Left kidney (tissue), 2 donors: Measurements from ENCODE around the gene ACTR3C. TPM values are rescaled to one million over a fixed set of nuclear protein-coding genes. Genes with fewer than 3 reads are reported as not detected.
"Not testable (repeated sequence)": the region's sequence is repeated elsewhere in the genome, so short reads cannot be mapped to it uniquely, and the experiment has no call there.

Experiments used
- DNase-seq: peaks from one replicate; pipeline ENCODE4 v3.0.0-alpha.2; 2013
- polyA plus RNA-seq: library from polyadenylated mRNA; unstranded; fragments of 120-200 nt; gene quantifications from one replicate; pipeline ENCODE4 v1.2.1, GENCODE V29; 2013; ENCODE audit not compliant: insufficient read length

The ACTR3C gene
- polyA plus RNA-seq, 1 donor: 9.7 TPM

DNA sequence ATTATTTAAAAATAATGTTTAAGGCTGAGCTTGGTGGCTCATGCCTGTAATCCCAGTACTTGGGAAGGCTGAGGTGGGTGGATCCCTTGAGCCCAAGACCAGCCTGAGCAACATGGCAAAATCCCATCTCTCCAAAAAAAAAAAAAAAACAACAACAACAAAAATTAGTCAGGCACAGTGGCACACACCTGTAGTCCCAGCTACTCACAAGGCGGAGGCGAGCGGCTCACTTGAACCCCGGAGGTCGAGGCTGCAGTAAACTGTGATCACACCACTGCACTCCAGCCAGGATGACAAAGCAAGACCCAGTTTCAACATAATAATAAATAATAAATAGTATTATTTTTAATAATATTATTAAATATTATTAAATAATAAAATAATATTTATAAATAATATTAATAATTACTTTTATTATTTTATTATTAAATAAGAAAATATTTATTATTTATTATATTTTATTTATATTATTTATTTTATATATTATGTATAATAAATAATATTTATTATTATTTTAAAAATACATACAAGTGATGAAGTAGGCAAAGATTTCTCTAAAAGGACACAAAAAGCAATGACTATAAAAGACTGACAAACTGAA, 8.6 kb downstream of the ACTR3C start:
- no peak for DNase-seq

DNA sequence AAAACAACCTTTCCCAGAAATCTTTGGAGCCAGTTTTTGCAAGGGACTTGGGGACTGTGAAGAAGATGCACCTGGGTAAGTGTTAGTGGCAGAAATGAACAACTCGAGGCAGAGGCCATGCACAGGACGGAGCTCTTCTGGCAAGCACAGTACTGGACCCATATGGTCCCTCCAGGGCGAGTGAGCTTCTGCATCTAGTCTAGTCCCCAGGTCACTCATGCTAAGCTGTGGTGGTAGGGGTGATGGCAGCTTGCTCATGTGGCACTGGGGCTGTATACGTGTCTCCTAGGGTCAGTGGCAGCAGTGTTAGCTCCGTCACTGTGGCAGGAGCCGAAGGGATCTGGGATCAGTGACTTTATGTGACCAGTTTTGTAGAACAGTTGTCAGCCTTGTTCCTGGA, 9.5 kb downstream of the ACTR3C start:
- DNase-seq: no peak

DNA sequence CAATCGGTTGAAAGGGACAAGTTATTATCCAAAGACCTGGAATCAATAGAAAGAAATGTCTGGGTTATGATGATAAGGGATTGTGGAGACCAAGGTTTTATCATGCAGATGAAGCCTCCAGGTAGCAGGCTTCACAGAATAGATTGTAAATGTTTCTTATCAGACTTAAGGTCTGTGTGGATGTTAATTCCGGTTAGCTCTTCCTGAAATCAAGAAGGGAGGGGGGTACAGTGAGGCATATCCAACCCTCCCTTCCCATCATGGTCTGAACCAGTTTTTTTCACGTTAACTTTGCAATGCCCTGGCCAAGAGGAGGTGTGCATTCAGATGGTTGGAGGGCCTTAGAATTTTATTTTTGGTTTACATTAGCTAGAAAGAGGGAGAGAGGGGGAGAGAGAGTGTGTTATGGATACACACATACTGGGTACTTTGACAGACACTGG, 10.0 kb downstream of the ACTR3C start:
- DNase-seq: no peak

DNA sequence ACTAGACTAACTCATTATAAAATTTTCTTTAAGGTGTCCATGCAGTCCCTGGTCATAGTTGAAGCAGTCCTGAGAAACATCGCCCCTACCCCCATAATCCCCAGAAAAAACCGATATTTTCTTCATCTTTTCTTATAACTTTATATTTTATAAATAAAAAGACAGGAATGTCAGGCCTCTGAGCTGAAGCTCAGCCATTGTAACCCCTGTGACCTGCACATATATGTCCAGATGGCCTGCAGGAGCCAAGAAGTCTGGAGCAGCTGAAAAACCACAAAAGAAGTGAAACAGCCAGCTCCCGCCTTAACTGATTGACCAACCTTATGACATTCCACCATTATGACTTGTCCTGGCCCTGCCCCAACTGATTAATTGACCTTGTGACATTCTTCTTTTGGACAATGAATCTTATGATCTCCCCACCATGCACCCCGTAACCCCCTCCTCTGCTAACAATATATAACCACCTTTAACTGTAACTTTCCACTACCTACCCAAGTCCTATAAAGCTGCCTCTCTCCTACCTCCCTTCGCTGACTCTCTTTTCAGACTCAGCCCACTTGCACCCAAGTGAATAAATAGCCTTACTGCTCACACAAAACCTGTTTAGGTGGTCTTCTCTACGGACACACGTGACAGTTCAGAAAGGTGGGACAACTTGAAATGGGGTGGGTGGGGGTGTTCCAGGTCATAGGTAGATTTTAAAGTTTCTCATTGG, 10.5 kb downstream of the ACTR3C start:
- not testable (repeated sequence) for DNase-seq

DNA sequence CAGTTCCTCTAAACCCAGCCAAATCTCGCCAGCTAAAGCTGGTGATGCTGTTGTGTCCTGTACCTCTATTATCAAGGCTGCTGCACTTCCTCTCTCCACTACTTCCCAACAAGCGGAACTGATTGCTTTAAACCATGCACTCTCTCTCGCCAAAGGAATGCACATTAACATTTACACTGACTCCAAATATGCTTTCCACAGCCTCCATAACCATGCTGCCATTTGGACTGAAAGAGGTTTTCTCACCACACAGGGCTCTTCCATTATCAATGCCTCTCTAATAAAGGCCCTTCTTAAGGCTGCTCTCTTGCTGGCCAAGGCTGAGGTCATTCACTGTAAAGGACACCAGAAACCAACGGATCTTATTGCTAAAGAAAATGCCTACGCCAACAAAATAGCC, 11.6 kb downstream of the ACTR3C start:
- no peak for DNase-seq

DNA sequence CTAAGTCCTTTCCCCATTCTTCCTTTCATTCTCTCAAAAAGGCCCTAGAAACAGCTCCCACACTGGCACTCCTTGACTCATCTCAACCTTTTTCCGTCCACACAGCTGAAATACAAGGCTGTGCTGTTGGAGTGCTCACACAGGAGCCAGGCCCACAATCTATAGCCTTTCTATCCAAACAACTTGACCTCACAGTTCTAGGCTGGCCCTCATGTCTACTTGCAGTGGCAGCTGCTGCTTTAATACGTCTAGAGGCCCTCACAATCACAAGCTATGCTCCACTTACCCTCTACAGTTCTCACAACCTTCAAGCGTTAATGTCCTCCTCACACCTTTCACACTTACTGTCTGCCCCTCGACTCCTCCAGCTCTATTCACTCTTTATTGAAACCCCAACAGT, 12.2 kb downstream of the ACTR3C start:
- no peak for DNase-seq

DNA sequence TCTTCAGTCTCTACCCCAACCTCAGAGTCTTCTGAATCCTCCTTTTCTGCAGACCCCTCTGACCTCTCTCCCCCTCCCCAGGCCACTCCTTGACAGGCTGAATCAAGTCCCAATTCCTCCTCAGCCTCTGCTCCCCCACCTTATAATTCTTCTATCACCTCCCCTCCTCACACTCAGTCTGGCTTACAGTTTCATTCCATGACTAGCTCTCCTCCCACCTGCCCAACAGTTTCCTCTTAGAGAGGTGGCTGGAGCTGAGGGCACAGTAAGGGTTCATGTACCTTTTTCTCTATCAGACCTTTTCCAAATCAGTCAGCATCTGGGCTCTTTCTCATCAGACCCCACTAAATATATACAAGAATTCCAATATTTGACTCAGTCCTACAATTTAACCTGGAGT, 14.8 kb downstream of the ACTR3C start:
- no peak for DNase-seq

DNA sequence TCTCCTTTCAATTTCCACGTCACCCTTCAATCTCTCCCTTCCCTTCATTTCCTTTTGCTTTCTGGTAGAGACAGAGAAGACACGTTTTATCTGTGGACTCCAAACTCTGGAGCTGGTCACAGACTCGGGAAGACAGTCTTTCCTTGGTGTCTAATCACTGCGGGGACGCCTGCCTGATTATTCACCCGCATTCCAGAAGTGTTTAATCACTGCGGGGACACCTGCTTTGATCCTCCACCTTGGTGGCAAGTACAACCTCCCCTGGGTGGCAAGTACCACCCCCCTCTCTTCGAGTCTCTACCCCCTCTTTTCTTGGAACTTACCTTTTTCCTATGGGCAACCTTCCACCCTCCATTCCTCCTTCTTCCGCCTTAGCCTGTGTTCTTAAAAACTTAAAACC, 15.4 kb downstream of the ACTR3C start:
- DNase-seq: no peak

DNA sequence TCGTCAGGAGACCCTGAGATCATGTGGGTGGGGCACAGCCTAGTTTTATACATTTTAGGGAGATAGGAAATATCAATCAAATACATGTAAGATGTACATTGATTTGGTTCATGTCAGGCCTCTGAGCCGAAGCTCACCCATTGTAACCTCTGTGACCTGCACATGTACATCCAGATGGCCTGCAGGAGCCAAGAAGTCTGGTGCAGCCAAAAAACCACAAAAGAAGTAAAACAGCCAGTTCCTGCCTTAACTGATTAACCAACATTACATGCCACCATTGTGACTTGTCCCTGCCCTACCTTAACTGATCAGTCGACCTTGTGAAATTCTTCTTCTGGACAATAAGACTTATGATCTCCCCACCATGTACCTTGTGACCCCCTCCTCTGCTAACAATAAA, 16.2 kb downstream of the ACTR3C start:
- DNase-seq: no peak

DNA sequence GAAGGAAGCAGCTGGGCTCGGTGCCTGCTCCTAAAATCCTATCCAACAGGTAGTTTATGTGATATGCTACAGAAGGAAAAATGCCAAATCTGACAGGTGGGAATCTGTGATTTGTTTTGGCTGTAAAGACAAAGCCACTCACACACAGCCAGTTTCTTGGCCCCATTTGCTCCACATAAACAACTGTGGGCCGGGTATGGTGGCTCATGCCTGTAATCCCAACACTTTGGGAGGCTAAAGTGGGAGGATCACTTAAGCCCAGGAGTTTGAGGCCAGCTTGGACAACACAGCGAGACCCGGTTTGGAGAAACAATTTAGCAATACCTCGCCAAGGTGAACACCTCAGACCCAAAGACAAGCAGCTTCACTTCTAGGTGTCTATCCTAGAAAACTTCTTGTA, 17.0 kb downstream of the ACTR3C start:
- not testable (repeated sequence) for DNase-seq

DNA sequence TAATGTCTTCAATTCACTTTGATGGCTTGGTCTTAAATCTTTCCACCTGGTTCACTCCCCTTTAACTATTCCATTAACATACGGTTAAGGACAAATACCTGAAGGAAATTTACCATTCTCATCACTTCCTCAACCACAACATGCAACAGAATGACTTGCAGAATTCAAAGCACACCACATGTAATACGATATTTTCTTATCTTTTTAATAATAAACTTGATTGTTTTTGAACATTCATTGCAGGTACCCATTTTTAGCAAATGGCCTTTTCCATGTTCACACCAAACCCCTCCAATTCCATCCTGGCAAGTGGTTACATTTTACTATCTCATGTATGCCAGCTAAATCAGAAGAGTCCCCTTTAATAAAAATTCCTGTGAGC, 17.5 kb downstream of the ACTR3C start:
- DNase-seq: not testable (repeated sequence)

DNA sequence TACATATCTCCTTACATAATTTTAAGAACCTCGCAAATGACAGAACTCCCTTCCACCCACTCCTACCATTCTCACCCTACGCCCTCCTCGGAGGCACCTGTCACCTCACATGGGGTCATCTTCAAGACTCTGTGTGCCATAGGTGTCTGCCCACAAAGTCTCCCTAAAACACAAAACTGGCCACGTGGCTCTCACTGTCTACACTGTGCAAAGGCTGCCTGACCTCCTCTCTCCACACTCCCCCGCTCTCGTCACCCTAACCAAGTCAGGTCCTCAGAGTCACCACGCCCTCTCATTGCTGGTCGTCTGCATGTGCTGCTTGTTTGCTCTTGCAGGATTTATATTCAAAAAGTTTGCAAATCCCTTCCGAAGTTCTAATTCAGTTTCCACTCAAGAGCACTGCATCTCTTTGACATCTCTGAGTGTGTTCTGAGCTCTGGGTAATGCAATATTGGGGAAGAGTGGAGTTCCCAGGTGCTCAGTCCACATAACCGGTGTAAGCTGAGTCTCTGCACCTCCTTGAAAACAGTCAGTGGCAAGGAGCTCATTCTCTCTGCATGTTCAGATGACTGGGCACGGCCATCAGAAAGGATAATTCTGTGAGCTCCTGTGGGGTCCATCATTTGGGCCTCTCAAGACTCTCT, 18.0 kb downstream of the ACTR3C start:
- not testable (repeated sequence) for DNase-seq

DNA sequence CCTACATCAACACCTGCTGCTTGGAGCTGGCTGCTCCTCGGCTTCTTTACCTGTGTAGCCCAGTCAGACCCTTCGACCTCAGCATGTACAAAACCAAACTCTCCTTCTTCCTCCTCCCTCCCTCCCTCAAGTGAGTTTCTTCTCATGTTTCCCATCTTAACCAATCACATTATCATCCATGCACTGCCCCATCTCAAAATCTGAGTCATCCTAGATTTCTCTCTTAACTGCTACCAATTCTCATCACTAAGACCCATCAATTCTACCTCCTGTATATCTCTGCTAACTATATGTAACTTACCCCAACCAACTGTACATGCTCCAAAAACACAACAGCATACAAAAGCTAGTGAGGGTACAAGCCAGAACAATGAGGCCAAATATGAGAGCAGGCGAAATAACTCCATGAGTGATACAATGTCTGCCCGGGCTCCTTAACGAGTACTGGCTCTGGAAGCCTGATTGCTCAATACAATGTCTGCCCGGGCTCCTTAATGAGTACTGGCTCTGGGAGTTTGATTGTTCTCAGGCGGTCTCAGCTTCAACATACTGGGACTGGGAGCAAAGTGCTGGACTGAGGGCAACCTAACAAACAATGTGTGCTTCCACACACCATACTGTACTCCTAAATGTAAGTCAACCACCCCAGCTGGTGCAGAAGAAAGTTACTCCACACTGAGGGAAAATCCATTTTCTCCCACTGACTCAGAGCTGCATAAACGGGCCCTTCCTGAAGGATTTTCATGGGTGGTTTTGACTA, 18.7 kb downstream of the ACTR3C start:
- DNase-seq: not testable (repeated sequence)

DNA sequence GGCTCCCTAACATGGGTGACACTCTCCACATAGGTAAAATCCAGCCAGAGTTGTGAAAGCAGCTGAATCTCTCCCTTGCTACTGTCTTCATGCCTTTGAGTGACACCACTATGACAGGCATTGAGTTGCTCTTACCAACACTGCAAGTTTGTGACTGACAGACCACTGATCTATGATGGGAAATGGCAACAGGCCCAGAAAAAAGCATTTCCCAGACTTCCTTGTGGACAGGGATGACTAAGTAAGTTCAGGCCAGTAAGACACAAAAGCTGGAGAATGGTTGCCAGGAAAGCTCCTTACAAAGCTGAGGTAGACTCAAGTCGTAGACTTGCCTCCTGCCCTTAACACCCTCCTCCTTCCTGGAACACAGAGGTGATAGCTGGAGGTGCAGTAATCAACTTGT, 20.4 kb downstream of the ACTR3C start:
- not testable (repeated sequence) for DNase-seq

DNA sequence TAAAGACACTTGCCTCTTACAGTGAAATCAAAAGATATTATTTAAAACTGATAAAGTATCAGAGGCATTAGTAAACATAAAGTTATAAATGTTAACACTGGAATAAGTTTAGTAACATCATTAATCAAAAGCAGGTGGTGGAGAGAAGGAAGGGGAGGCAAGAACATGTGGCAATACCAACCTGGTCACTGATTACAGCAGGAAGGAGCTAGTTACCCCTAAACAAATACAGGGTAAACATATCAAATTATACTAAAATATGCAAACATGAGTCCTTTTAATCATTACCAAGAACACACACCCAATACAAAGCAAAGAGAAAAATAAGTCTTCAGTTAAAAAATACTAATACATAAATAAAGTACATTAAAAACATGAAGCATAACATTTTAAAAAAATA, 25.4 kb downstream of the ACTR3C start:
- DNase-seq: not testable (repeated sequence)

DNA sequence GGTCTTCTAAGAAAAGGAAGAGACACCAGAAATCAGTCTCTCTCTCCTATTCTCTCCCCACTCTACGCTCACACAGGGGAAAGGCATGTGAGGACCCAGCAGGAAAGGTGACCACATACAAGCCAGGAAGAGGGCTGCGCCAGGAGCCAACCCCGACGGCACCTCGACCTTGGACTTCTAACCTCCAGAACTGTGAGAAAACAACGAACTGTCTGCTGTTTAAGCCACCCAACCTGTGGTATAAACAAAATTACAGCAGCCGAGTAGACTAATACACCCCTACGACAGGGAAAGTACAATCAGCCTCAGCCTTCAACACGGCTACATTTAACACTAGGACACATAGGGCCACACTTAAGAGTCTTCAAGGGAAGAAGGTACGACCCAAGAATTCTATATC, 26.5 kb downstream of the ACTR3C start:
- DNase-seq: not testable (repeated sequence)

DNA sequence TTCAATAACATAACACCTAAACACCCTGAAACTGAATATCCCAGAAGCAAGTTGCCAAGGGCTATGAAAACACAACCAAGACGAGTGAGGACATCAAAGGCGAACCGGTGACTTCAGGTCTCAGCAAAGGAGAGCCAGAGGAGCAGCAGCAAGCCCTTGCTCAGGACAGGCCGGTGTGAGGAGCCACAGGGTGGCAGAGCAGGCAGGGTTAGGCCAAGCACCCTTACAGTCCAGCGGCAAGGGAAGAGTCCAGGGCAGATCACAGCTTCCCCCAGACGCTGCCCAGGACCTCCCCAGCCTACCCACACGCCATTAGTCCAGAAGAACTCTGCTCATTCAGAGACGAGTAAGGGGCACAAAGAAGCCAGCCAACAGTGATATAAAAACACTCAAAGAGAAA, 27.7 kb downstream of the ACTR3C start:
- DNase-seq: not testable (repeated sequence)

DNA sequence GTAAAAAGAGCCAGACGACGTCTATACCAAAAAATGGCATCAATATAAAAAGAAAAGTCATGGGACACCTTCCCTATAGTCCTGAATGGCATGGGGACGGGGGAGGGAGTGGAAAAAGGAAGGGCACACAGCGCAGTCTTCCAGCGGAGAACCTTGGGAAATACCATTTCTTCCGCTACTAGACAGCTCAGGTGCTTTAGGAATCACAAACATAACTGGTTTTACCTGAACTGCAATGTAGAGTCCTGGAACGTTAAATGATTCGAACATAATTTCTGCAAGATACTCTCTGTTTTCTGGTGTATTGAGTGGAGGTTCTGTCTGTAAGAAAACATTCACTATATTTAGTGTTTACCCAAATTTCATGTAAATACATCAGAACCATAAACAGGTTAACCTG, 28.3 kb downstream of the ACTR3C start:
- DNase-seq: not testable (repeated sequence)

DNA sequence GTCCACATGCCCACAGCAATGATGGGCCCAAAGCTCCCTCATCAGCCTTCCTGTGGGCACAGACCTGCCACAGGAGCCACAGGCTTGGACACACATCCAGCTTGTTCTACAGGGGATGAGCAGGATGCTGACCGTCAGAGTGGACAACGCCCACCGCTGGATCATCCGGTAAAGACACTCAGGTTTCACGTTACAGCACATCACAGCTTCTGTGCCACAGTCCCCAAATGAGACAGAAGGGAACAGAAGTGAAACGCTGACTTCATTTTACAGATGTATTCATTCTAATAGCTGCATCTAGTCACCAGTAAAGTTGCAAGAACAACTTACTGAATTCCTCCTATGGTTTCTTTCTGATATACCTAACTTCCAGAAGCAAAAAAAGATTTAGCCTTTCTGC, 33.0 kb downstream of the ACTR3C start:
- DNase-seq: not testable (repeated sequence)

DNA sequence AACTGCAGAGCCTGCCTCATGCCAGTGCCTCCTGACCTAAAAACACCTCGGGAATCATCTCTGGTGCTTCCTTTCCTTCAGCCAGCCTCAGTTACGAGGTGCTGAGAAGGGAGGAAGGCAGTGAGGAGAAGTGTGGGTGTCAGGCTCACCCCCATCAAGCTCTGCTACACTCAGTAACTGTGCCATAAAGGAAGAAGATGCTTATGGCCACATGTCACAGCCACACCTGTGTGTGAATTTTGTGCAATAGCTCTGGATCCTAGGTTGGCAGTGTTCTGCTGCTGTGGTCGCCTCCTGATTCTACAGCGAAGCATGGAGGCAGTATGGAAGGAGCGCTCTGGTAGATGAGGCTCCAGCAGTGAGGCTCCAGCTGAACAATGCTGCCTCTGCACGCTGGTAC, 34.5 kb downstream of the ACTR3C start:
- not testable (repeated sequence) for DNase-seq

DNA sequence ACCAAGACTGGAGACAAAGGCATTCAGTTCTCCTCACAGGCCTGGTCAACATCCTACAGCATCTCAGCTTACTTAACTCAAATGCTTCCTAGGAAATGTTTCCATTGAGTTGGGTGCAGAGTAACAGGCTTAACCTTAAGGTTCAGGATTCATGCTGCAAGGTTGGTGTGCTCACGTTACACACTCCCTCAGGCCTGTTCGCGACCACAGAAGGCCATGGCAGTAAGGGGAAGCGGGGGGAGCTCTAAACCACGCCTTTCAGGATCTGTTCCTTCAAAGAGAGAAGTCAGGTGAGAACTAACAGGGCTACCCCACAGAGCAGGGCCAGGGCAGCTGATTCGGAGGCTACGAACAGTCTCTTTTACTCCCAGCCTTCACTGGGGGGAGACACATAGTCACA, 35.5 kb downstream of the ACTR3C start:
- not testable (repeated sequence) for DNase-seq

DNA sequence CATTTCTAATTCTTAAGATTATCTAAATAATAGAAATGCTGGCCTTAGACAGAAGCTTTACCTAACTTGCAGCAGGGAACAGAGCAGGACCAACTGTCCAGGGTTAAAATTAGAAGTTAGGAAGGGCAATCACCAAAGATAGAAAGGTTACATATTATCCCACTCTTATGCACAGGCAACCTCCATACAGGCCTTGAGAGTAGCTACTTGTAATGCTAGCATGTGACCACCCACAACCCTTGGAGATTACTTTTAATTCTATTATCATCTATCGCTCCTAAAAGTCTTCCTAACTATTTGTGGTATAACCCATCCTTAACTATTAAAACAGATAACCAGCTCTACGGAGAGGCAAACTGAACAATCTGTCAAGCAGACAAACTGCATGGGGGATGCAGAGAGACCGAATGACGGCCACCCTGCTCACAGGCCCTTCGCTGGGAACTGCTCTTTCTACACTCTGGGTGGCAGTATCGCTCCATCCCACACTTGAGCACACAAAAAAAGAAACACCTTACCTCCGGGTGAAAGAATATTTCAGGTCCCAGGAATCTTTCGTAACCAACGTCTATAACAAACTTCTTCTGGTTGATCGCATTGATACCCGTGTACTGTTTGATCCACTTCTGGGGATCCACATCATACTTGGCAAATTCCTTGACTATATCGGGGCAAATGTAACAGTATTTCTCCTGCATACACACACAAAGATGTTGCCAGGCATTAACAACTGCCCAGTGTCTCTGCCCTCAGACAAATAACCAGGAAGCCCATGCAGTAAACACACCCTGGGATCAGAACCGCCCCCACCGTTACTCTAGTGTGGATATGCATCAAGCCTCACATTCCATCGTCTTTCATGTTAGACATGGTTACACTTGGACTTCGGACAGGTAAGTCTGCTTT, 37.2 kb downstream of the ACTR3C start:
- not testable (repeated sequence) for DNase-seq
